NCI-H1417 treated with DMSO at 0.1 percent for 48 hours (cell line): ENCODE data around the gene SLC18A2.

Experiments used
- DNase-seq: peaks from one replicate; lab custom pipeline; 2025; lab: John Stamatoyannopoulos, UW

Gene SLC18A2

DNA sequence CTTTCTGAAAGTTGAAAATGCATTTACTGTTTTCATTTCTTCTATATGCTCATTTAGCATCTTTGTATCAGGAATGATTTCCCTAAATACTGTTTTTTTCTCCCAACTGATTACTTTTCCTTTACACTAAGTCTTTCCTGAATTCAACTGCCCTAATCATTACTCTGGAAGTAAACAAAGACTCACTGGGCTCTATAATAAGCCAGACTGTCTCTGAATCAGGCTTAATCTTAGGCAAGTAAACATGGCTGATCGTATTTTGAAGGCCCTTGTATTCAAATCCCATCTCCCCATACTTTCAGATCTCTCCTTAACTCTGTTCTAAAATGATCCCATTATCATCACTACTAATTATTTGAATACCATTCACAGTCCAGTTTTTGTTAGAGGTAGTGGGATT lies 72.7 kb downstream of the SLC18A2 start:
- DNase-seq: no peak

DNA sequence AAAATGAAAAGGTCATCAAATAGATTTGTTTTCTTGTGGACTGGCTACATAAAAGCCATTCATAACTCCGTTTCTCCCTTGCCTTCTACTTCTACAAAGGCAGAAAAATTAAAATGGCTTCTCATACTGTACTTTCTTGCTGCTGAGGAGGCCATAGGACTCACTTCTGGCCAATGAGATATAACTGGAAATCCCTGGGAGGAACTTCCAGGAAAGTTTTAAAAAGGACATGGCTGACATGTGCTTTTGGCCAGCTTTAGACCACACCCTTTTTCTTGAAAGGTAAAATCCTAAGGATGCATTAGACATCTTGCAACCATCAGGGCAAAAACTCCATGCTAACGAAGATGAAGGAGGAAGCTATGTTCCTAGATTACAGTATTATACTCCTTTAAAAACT lies 75.8 kb downstream of the SLC18A2 start:
- DNase-seq: no peak

DNA sequence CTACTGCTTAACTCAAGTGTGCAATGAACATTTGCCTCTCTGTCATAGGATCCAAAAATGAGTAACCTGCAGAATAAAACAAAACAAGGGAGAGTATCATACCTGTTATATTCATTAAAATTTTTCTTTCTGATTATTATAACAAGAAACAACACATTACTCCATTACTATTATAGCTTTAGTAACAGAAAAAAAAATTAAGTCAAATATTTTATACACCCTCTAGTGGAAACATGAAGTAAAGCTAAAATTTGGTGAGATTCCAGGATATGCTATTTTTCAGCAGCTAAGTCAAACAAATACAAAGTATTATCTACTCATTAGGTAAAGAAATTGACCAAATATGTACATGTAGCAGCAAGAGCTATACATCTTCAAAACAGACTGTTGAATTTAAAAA lies 78.0 kb downstream of the SLC18A2 start:
- no peak for DNase-seq

DNA sequence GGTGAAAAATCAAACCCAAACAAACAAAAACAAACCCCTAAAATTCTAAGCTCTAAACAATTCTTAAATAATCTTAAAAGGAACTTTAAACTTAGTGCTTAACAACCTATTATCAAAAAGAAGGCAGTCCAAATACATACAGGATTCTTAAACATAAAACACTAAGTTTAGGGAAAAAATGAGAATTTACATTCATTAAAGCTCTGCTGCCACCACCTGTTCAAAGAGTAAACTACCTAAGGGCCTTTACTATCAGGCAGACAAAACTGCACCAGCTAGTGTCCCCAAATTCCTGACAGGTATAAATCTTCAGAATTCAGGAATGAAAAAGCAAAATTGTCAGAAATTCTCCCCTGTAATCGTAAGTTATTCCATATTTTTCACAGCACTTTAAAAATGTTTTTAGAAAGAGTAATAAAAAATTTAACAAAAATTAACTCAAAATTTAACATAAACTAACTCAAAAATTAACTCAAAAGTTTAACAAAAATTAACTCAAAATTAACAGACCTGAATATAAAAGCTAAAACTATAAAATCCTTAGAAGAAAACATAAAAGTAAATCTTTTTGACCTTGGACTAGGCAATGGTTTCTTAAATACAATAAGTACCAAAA lies 79.2 kb downstream of the SLC18A2 start:
- no peak for DNase-seq

DNA sequence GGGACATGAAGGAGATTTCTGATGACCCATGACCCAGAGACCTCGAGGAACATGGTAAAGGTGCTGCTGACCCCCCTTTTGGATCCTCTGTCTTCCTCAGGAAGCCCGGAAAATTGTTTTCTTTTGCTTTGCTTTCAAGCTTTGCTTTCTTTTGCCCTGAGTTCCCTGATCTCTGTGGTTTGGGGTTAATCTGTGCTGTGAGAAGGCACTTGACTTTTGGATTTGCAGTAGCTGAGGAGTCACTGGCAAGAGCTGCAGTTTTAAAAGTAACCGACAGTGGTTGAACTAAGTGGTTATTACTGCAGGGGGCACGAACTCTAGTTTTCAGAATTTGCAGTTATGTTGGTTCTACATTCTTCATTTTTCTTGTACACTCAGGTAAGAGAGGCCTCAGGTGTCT lies 81.3 kb downstream of the SLC18A2 start:
- DNase-seq: no peak

DNA sequence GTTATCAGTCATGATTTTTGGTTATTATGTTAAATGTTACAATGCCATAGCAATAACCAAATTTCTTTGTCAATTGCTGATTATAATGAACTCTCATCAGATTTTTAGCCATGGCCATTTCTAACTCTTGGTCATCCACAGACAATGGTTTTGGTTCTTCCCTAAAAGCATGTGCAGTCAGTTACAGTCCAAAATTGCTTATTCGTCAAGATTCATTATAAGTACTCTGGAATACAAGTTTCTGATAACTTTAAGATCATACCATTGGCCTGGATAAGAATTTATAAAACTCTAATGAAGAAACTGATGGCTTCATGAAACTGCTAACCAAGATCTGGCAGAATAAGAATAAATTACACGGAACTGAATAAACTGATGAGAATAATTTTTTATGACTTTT lies 83.5 kb downstream of the SLC18A2 start:
- DNase-seq: no peak

DNA sequence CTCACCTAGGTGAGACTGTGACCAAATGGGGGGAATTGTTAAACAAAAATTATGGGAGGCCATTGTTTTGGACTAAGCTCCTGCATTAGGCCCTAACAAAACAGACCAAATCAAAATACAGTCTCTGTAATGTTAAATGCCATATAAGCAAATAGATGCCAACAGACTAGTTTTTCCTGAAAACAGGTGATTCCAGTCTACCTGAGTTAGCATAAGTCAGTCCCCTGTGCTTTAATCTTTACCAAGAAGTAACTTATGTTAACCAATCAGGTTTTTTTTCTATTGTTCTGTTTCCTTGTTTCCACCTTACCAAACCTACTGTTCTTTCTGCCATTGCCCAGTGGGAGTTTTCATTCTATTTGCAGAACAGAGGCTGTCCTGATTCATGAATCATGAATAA lies 86.3 kb downstream of the SLC18A2 start:
- no peak for DNase-seq
